NCI-H2196 (cell line): ENCODE data around the gene TCF19.
"Not testable (repeated sequence)": the region's sequence is repeated elsewhere in the genome, so short reads cannot be mapped to it uniquely, and the experiment has no call there.

Experiments
- DNase-seq: peaks from one replicate; lab custom pipeline; 2025; ENCODE audit not compliant: unreplicated experiment; lab: John Stamatoyannopoulos, UW

TCF19 gene

DNA sequence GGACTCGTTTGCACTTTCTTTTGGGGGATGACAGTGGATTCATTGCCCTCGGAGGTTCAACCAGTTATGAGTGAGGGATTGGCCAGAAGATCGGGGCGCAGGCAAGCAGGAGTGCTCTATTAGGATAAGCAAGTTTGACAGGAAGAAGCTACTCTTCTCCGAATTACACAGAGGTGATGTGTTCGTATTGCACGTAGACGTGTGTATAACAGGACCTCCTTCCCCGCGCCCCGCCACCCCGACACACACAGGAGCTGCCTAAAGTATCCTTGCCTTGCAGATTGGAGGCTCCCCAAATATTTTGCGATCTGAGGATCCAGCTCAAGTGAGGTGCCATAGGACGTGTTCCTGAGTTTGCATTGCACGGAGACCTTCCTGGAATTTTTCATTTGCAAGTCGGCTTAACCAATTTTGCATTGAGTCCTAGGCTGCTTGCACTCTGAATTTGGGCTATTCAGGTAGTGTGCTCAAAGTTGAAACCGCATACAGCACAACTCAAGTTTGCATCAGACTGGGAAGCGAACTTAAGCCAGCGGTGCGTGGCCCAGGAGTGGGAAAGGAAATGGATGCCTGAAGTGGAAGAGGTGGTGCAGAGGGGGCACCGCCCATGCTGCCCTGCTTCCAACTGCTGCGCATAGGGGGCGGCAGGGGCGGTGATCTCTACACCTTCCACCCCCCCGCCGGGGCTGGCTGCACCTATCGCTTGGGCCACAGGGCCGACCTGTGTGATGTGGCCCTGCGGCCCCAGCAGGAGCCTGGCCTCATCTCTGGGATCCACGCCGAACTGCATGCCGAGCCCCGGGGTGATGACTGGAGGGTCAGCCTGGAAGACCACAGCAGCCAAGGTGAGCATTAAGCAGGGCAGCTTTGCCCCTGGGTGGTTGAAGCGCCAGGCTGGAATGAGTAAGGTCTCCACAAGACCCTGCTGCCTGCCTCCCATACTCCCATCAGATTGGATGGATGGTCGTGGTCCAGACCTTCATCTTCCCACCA, 770 bp downstream of the TCF19 start:
- DNase-seq, result no peak

DNA sequence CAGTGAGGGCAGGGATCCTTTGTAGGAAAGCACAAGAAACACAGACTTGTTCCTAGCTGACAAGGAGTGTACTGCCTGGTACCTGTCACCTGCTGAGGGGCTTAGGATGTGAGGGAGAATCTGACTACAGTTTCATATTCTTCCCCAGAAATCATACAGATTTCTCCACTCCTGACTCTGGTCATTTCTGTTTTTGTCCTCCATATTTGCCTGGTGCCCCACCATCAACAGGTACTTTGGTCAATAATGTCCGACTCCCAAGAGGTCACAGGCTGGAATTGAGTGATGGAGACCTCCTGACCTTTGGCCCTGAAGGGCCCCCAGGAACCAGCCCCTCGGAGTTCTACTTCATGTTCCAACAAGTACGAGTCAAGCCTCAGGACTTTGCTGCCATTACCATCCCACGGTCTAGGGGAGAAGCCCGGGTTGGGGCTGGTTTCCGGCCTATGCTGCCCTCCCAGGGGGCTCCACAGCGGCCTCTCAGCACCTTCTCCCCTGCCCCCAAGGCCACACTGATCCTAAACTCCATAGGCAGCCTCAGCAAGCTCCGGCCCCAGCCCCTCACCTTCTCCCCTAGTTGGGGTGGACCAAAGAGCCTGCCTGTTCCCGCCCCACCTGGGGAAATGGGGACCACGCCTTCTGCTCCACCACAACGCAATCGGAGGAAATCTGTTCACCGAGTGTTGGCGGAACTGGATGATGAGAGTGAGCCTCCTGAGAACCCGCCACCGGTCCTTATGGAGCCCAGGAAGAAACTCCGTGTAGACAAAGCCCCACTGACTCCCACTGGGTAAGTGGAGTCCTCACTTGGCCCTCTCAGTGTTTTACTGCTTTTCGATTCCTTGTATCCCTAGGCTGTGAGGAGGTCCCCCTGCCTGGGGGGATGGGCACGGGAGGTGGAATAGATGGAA, 3.1 kb downstream of the TCF19 start:
- no peak for DNase-seq

DNA sequence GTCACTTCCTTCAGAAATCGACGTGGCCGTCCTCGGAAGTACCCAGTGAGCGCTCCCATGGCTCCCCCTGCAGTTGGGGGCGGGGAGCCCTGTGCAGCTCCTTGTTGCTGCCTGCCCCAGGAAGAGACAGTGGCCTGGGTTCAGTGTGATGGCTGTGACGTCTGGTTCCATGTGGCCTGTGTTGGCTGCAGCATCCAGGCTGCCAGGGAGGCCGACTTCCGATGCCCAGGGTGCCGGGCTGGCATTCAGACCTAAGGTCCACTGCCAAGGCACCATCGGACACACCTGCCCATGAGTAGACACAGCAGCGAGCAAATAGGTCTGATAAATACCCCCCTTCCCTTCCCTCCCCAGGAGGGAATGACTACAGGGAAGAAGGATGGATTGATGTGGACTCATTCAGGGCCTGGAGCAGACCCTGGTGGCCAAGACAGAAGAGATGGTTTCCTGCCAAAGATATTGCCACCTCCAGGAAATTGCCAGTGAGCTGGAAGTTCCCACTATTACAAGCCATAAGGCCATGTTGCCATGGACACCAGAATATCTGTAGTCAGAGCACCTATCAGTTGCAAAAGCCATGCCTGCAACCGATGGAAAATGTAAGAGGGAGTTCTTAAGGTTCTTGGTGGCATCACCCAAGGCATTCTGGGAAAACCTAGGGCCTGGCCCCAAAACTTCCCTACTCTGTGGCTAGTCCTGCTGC, 4.2 kb downstream of the TCF19 start:
- no peak for DNase-seq

DNA sequence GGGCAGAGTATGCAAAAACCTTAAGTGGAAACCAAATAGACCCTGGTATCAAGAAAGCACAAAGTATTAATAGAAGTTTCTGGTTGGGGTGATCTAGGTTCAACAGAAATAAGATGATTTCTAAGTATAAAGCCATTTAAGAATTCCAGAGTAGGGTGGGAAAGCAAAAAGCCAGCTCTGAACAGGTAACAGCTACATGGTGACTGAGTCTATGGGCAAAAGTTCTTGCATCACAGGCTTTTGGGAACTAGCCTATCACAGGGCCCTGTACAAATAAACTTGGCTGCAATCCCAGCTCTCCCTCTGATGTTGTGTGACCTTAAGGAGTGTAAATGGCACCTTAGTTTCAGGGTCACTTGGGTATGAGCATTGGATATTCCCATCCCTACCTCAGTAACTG, 5.5 kb downstream of the TCF19 start:
- no peak for DNase-seq

DNA sequence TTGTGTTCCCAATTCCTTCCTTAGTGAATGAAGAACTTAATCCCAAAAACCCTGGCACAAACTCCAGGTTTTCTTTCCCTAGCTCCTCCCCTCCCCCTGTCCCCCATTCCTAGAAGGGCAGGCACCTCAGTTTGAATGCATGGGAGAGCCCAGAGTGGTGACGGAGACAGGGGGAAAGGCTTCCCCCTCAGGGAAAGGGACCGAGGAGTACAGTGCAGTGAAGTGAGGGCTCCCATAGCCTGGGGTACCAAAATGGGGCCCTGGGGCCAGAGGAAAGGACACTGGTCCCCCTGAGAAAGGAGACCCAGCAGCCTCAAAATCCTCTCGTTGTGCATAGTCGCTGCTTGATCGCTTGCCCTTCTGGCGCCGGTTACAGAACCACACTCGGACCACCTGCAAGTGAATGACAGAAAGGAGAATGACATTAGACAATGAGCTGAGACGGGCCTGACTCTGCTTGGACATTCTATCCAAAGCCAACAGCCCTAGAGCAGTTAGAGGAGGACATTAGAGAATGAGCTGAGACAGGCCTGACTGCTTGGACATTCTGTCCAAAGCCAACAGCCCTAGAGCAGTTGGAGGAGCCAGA, 6.2 kb downstream of the TCF19 start:
- not testable (repeated sequence) for DNase-seq

DNA sequence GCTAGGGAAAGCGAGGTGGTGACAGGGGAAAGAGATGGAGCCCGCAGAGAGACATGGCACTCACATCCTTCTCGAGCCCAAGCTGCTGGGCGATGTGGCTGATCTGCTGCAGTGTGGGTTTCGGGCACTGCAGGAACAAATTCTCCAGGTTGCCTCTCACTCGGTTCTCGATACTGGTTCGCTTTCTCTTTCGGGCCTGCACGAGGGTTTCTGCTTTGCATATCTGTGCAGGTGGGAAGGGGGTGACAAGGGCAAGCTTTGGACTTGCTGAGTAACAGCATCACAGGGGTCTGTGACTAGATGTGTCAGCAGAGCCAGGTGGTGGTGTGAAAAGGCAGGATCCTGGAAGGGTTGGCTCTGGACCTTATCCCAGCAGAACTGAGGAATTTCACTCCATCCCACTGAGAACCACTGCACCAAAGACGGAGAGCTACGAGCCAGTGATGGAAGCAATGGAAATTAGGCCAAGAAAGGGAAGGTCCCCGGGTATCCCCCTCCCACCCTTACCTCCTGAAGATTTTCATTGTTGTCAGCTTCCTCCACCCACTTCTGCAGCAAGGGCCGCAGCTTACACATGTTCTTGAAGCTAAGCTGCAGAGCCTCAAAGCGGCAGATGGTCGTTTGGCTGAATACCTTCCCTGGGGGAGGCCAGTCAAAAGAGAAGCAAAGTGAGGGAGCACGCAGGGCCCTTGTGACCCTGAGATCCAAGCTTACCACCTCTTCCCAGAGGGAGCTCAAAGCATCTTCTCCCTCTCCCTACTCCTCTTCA, 6.9 kb downstream of the TCF19 start:
- not testable (repeated sequence) for DNase-seq

DNA sequence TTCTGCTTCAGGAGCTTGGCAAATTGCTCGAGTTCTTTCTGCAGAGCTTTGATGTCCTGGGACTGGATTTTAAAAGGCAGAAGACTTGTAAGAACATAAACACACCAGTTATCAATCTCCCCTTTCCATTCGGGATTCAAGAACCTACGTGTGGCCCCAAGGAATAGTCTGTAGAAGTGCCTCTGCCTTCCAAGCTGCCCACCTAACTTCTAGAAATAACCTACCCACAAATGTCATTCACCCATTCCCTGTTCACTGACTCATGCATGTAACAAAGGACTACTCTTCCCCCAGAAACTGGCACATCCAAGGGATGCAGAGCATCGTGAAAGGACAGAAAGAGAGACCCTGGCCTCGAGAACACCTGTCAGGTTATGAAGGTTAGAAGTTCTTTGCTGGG, 7.6 kb downstream of the TCF19 start:
- no peak for DNase-seq

DNA sequence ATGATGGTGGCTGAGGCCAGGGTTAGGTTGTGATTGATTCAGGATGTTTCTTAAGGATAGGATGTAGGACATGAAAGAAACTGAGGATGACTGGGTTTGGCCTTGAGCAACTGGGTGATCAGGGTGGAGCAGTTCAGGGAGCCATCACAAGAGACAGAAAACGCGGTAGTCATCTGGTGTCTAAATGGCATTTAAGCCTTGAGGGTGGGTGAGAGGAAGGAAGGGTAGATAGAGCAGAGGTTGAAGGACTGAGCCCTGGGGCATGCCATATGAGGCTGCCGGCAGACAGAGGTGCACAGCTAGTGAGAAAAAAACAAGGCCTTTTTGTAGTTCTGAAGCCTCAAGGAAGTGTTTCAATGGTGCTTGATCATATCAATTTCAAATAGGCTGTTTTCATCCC, 10.2 kb downstream of the TCF19 start:
- no peak for DNase-seq

DNA sequence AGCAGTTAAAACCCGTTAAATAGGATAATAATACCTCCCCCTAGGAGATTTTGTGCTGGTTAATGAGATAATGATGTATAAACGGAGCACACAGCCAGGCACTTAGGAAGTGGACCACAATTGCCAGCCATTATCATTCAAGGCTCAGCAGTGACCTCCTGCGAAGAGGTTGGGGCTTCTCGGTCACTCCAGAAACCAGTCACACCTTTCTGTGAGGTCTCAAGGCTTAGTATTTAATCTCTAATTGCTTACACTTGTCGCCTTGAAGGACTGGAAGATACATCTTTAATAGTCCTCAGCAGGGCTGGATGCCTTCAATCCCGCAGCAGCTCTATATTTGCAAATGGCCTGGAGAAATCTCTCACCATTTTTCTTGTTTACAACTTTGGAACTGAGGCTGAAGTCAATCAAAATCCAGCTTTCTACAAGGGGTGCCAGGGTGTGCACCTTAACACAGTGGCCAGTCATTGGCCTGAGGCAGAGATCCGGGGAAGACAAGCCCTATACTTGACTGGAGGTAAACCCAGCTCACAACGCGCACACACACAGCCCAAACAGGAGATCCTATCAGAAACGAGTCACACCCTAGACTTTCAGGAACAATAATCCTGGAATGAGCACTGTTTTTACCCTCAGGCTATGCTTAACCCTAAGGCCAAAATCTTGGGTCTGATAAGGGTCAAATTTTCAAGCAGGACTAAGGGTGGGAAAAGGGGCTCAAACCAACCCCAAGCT, 10.9 kb downstream of the TCF19 start:
- DNase-seq, result no peak

DNA sequence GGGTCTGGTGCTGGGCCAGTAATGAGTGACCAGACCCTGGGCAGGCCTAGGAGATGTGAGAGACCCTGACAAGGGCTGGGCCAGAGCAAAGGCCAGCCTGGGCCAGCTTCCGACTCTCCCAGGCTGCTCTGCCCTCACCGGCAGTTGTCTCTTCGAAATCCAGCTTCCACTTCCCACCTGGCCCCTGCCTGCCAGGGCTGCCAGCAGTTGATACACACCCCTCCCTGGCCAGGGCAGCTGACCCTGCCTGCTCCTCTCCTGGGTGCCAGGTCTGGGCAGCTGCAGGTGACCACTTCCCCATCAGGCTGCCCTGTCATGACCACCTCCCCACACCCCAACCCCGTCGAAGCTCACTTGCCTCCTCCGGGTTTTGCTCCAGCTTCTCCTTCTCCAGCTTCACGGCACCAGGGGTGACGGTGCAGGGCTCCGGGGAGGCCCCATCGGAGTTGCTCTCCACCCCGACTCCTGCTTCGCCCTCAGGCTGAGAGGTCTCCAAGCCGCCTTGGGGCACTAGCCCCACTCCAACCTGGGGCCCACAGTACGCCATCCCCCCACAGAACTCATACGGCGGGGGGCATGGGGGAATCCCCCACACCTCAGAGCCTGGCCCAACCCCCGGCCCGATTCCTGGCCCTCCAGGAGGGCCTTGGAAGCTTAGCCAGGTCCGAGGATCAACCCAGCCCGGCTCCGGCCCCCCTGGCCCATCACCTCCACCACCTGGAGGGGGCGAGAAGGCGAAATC, 11.6 kb downstream of the TCF19 start:
- DNase-seq, result not testable (repeated sequence)

DNA sequence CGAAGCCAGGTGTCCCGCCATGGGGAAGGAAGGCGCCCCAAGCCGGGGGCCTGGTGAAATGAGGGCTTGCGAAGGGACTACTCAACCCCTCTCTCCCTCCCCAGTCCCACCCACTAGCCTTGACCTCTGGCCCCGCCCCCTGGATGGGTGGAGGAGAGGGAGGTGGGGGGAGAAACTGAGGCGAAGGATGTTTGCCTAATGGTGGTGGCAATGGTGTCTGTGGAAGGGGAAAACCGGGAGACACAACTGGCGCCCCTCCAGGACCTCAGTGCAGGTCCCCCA, 12.2 kb downstream of the TCF19 start, which contains the start of gene POU5F1:
POU5F1 (minus strand) TSS at position 83 of the 282 bp plus-strand sequence; CDS start at position 21, 62 bp downstream.
- DNase-seq, result no peak

DNA sequence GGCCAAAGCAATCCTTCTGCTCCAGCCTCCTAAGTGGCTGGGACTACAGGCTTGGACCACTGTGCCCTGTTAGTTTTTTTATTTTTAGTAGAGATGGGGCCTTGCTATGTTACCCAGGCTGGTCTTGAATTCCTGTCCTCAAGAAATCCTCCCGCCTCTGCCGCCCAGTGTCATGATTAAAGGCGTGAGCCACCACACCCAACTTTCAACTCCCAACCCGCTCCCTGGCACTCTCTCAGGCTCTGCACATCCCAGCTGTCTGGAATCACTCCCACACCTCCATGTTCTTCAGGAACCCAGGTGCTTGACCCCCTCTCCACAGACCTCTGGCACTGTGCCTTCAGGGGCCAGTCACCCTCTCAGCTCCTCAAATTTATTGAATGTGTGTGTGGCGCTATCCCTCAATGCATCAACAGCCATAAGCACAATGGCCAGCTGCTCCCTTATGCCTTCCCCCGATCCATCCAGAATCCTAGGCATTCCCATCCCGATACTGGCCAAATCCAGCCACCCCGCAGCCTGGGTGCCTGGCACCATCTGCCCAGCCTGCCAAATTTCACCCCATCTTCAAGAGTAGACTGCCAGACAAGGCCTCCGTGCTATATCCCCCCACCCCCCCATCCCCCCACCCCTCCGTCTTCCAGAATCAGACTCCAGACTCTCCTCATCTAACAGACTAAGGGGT, 12.7 kb downstream of the TCF19 start:
- DNase-seq, result no peak

DNA sequence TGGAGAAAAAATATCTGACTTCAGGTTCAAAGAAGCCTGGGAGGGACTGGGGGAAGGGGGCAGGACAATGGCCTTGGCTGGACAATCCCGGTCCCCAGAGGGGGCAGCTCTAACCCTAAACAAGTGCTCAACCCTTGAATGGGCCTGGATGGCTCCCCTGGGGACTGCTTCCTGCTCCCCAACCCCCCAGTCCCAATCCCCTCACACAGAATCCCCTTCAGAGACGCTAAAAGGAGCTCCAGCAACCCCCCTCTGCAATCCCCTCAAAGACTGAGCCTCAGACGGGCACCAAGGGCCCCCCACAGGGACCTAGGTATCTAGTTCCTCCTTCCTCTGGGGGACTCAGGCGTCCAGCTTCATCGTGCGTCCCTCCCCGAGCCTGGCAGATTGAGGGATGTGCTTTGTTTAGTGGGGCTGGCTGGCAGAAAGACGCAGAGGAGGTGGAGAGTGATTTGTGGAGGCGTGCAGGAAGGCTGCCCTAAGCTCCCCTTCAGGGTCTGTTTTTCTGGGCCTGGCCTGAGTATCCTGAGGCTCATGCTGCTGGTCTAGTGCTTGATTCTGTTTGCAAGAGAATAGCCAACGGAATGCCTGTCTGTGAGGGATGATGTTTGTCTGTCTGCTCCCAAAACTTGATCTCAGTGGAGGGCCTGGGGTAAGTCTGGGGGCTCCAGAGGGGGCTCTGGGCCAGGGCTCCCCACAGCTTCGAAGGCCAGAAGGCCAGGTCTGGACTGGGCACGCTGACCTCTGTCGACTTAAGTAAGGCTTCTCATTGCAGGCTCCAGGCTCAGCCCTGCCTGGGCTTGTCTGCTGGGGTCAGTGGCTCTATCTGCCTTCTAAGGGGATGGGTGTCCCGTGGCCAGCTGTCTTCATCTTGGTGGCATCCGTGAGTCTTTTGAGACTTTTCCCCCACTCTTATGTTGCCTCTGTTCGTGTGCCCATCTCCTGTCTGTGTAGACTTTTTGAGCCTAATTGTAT, 13.8 kb downstream of the TCF19 start:
- DNase-seq, result no peak

DNA sequence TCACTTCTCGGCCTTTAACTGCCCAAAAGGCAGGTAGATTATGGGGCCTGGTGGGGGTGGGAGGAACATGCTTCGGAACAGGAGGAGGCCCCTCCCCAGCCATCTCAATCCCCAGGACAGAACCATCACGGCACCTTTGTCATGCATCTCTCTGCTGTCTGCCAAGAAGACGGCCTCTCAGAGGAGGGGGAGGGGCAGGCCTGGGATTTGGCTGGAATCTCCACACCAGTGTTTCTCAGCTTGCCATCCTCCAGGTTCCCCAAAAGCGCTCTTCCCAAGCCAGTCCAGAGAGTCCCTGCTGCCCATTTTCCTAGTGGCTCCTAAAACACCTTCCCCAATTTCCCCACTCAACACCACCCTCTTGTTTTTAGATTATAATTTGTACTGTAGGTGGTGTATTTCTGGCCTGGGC, 14.6 kb downstream of the TCF19 start:
- no peak for DNase-seq

DNA sequence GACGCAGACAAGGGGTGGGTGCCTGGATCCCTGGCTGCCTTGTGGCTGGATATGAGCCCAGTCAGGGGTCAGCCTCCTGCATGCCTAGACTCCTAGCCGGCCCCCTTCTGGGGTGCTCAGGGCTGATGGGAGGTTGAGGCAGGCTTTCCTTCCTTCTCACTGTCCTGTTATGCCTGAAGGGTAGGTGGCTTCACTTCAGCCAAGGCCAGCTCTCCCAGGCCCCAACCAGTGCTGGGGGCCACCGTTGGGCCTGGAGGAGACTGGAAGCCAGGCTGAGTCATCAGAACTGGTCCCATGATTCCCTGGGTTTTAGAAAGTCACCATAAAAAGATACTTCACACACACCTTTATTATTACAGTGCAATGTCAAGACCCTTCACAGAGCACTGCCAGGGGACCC, 15.0 kb downstream of the TCF19 start:
- no peak for DNase-seq

DNA sequence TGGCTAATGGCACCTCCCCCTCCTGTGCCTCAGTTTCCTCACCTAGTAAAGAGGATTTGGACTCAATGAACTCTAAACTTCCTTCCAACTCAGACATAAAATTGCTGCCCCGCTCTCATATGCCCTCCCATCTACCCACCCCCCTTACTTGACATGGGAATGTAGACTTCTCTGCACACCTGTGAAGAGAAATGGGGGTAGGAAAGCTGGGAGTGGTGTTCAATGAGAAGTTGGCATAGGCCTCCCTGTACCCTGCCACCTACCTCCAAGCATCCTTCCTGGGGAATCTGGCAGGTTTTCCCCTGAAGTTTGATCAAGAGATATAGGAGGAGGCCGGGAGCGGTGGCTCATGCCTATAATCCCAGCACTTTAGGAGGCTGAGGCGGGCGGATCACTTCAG, 16.0 kb downstream of the TCF19 start:
- DNase-seq, result no peak

DNA sequence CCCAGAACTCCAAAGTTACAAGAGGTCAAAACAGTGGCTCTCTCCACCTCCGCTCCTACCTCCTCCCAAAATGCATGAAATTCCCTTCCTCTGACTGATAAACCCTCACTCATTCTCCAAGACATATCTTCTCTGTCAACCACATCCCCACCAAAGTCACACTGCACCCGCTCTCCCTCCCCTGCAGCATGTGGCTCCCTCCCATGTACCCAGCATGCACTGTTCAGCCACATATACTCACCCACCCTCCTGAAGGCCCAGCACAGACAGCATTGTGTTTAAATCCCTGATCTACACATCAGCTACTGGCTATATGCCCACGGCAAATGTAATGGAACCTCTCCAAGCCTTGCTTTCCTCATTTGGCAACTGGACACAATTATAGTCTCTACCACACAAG, 17.6 kb downstream of the TCF19 start:
- DNase-seq, result no peak
